ENCODE results near the gene ADGRD2.

DNA sequence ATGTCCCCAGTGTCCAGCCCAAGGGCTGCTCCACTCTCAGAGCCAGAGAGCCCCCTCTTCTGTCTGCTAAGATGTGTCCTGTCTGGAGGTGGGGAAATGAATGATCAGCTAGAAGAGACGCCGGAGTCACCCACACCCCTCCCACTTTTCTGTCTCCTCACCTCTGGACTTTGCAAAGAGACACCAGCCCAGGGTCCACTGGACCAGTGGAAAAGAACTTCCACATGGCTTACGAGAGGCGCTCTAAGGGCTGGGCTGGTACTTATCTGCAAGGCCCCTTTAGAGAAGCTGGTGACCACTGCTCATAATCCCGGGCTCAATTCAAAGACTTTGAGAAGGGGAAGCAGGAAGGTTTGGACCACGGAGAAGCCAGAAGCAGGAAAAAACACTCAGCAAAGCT is 47.8 kb downstream of the ADGRD2 start:
- TF ChIP-seq, protein P1, sequence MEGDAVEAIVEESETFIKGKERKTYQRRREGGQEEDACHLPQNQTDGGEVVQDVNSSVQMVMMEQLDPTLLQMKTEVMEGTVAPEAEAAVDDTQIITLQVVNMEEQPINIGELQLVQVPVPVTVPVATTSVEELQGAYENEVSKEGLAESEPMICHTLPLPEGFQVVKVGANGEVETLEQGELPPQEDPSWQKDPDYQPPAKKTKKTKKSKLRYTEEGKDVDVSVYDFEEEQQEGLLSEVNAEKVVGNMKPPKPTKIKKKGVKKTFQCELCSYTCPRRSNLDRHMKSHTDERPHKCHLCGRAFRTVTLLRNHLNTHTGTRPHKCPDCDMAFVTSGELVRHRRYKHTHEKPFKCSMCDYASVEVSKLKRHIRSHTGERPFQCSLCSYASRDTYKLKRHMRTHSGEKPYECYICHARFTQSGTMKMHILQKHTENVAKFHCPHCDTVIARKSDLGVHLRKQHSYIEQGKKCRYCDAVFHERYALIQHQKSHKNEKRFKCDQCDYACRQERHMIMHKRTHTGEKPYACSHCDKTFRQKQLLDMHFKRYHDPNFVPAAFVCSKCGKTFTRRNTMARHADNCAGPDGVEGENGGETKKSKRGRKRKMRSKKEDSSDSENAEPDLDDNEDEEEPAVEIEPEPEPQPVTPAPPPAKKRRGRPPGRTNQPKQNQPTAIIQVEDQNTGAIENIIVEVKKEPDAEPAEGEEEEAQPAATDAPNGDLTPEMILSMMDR (IDR thresholded peaks at IDR 0.05), result no peak
- no peak for TF ChIP-seq POLR2A (IDR thresholded peaks at IDR 0.05)
- TF ChIP-seq POLR2AphosphoS5 (IDR thresholded peaks at IDR 0.05), result no peak
- no peak for TF ChIP-seq EP300 (IDR thresholded peaks at IDR 0.05)
